NB4 (cell line): ENCODE data around the gene ANKRD55.
"Not testable (repeated sequence)": the region's sequence is repeated elsewhere in the genome, so short reads cannot be mapped to it uniquely, and the experiment has no call there.

ENCODE experiments used
- DNase-seq: peaks from one replicate; pipeline ENCODE4 v3.0.0; 2010; ENCODE audit warnings: low read depth
- H3K4me3 ChIP-seq: one replicate; pipeline ENCODE4 v1.5.1; 2011; ENCODE audit warnings: mild to moderate bottlenecking, low read depth, low read length, moderate library complexity
- MYC ChIP-seq: IDR thresholded peaks from 2 replicates; pipeline ENCODE4 v1.6.1; 2011; ENCODE audit warnings: low read depth, low read length
- POLR2A ChIP-seq: IDR thresholded peaks from 2 replicates; pipeline ENCODE4 v1.6.1; 2011; ENCODE audit warnings: mild to moderate bottlenecking; ENCODE audit not compliant: insufficient read length; ENCODE audit errors: extremely low read depth
- TF ChIP-seq, protein P1 (sequence below): IDR thresholded peaks from 2 replicates; pipeline ENCODE4 v1.6.1; 2011; ENCODE audit warnings: low read depth, low read length
- TF ChIP-seq, protein P2 (sequence below): IDR thresholded peaks from one replicate; pipeline ENCODE4 v1.5.1; 2012; ENCODE audit warnings: low read depth, low read length

Gene ANKRD55

DNA sequence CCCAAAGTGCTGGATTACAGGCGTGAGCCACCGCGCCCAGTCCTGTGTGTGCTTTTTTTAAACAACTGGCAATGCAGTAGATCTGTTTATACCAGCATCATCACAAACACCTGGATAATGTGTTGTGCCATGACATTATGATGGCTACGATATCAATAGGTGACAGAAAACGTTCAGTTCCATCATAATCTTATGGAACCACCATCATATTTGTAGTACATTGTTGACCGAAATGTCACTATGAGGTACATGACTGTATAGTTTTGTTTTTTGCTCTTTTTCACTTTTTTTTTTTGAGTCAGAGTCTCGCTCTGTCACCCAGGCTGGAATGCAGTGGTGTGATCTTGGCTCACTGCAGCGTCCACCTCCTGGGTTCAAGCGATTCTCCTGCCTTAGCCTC, 24.4 kb downstream of the ANKRD55 start:
- no peak overlapping the region for H3K4me3 ChIP-seq
- no peak for DNase-seq
- TF ChIP-seq, protein P1, sequence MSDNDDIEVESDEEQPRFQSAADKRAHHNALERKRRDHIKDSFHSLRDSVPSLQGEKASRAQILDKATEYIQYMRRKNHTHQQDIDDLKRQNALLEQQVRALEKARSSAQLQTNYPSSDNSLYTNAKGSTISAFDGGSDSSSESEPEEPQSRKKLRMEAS: no peak
- no peak for TF ChIP-seq POLR2A
- TF ChIP-seq MYC: no peak
- TF ChIP-seq, protein P2, sequence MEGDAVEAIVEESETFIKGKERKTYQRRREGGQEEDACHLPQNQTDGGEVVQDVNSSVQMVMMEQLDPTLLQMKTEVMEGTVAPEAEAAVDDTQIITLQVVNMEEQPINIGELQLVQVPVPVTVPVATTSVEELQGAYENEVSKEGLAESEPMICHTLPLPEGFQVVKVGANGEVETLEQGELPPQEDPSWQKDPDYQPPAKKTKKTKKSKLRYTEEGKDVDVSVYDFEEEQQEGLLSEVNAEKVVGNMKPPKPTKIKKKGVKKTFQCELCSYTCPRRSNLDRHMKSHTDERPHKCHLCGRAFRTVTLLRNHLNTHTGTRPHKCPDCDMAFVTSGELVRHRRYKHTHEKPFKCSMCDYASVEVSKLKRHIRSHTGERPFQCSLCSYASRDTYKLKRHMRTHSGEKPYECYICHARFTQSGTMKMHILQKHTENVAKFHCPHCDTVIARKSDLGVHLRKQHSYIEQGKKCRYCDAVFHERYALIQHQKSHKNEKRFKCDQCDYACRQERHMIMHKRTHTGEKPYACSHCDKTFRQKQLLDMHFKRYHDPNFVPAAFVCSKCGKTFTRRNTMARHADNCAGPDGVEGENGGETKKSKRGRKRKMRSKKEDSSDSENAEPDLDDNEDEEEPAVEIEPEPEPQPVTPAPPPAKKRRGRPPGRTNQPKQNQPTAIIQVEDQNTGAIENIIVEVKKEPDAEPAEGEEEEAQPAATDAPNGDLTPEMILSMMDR: no peak

- DNase-seq: no peak
- H3K4me3 ChIP-seq: no peak overlapping the region
- TF ChIP-seq MYC (no peak), POLR2A (no peak)
- TF ChIP-seq, protein P1: no peak
- TF ChIP-seq, protein P2: no peak
Measured at GRCh38 chr5:56207537-56207936, 25.6 kb downstream of the ANKRD55 start.

GRCh38 chr5:56206126-56206910, 26.8 kb downstream of the ANKRD55 start:
- no peak for DNase-seq
- no peak for TF ChIP-seq POLR2A
- TF ChIP-seq, protein P2: no peak
- TF ChIP-seq, protein P1: no peak
- TF ChIP-seq MYC: no peak
- H3K4me3 ChIP-seq: no peak overlapping the region

GRCh38 chr5:56203936-56204335, 29.2 kb downstream of the ANKRD55 start:
- DNase-seq: not testable (repeated sequence)

DNA sequence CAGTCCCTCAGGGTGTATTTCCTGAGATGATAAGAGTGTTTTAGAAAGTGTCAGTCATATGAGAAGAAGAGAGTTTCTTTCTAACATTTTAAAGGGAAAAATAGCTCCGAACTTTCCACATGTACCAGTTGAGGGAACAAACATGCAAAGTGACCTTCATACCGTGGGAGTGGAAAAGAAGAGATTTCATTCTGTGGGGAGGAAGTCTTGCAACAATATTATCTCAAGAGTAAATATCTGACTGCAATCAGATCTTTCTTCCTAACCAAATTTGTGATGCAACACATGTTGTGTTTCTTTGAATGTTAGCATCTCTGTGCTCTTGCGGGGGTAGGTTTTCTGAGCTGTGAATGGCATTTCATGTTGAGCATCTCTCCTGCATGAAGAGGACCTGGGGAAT, 30.6 kb downstream of the ANKRD55 start:
- no peak overlapping the region for H3K4me3 ChIP-seq
- no peak for TF ChIP-seq MYC
- TF ChIP-seq, protein P1: no peak
- TF ChIP-seq, protein P2: no peak
- TF ChIP-seq POLR2A: no peak
- no peak for DNase-seq

More at GRCh38 chr5:56203936-56204335, 29.2 kb downstream of the ANKRD55 start:
- H3K4me3 ChIP-seq: not testable (repeated sequence)

DNA sequence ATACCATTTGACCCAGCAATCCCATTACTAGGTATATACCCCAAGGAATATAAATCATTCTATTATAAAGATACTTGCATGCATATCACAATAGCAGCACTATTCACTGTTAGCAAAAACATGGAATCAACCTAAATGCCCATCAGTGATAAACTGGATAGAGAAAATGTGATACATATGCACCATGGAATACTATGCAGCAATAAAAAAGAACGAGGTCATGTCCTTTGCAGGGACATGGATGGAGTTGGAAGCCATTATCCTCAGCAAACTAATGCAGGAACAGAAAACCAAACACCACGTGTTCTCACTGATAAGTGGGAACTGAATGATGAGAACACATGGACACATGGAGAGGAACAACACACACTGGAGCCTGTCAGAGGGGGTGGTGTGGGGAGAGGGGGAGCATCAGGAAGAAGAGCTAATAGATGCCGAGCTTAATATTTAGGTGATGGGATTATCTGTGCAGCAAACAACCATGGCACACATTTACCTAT, 31.3 kb downstream of the ANKRD55 start:
- not testable (repeated sequence) for DNase-seq

More for the DNA sequence above, 31.3 kb downstream of the ANKRD55 start:
- not testable (repeated sequence) for H3K4me3 ChIP-seq
